Large intestine (tissue), 3 donors: ENCODE measurements around the gene MRPS11. TPM values are rescaled to one million over a fixed set of nuclear protein-coding genes. Genes with fewer than 3 reads are reported as not detected.
A peak's percentile ranks its signal among the peaks of the same experiment; 100 is the strongest.
"Not testable (repeated sequence)": the region's sequence is repeated elsewhere in the genome, so short reads cannot be mapped to it uniquely, and the experiment has no call there.

ENCODE experiments used
- DNase-seq, 2 donors: peaks; one replicate each; pipeline versions ENCODE4 v3.0.0 to v3.0.0-alpha.2; 2013
- H3K27ac ChIP-seq: one replicate; pipeline ENCODE4 v1.5.1; 2013; ENCODE audit warnings: low read length
- H3K27me3 ChIP-seq: 2 replicates; pipeline ENCODE4 v1.6.1; 2013; ENCODE audit warnings: low read length; ENCODE audit not compliant: control insufficient read depth, insufficient read depth
- H3K36me3 ChIP-seq: 2 replicates; pipeline ENCODE4 v1.6.1; 2013; ENCODE audit warnings: low read length; ENCODE audit not compliant: control insufficient read depth, insufficient read depth
- H3K4me1 ChIP-seq: one replicate; pipeline ENCODE4 v1.6.1; 2013; ENCODE audit warnings: low read length; ENCODE audit not compliant: control insufficient read depth, insufficient read depth
- H3K4me3 ChIP-seq: one replicate; pipeline ENCODE4 v1.5.1; 2013; ENCODE audit warnings: low read length
- H3K9me3 ChIP-seq: one replicate; pipeline ENCODE4 v1.6.1; 2013; ENCODE audit warnings: mild to moderate bottlenecking, low read depth, low read length, moderate library complexity; ENCODE audit not compliant: control insufficient read depth
- WGBS: methylation state at CpG from one replicate; pipeline ENCODE4 v1.1.5; 2013; ENCODE audit warnings: low lambda C conversion rate; ENCODE audit not compliant: insufficient coverage; 5-methylcytosine and 5-hydroxymethylcytosine counted together
- polyA plus RNA-seq: library from polyadenylated mRNA; unstranded; fragments of 120-200 nt; gene quantifications from one replicate; pipeline ENCODE4 v1.2.1, GENCODE V29; 2013

Gene MRPS11
- polyA plus RNA-seq, 1 donor = 40.8 TPM

- peaks cover 52% of the 10 kb centered on the region for H3K36me3 ChIP-seq
- no peak for DNase-seq
- H3K9me3 ChIP-seq = no peaks in the 10 kb centered on the region
- no peak overlapping the region for H3K27ac ChIP-seq
- H3K27me3 ChIP-seq = no peaks in the 10 kb centered on the region
- H3K4me1 ChIP-seq = no peaks in the 10 kb centered on the region
- no peak overlapping the region for H3K4me3 ChIP-seq
These were observed 42.5 kb downstream of the MRPS11 start for GRCh38 chr15:88509964-88510363.

- DNase-seq = no peak
- no CpG with 5 or more reads among the region's 2 CpGs for WGBS
- H3K27me3 ChIP-seq = no peaks in the 10 kb centered on the region
- H3K4me3 ChIP-seq = no peak overlapping the region
- peaks cover 49% of the 10 kb centered on the region for H3K36me3 ChIP-seq
- no peaks in the 10 kb centered on the region for H3K9me3 ChIP-seq
- H3K4me1 ChIP-seq = no peaks in the 10 kb centered on the region
- H3K27ac ChIP-seq = no peak overlapping the region
These were observed 43.7 kb downstream of the MRPS11 start for GRCh38 chr15:88511161-88511560.

GRCh38 chr15:88512078-88512477 is 44.6 kb downstream of the MRPS11 start:
- H3K27me3 ChIP-seq = no peaks in the 10 kb centered on the region
- H3K4me3 ChIP-seq = no peak overlapping the region
- no peak overlapping the region for H3K27ac ChIP-seq
- H3K4me1 ChIP-seq = no peaks in the 10 kb centered on the region
- no peaks in the 10 kb centered on the region for H3K9me3 ChIP-seq
- peaks cover 52% of the 10 kb centered on the region for H3K36me3 ChIP-seq
- no peak for DNase-seq
- WGBS = no CpG with 5 or more reads among the region's 3 CpGs

GRCh38 chr15:88512601-88513000 is 45.1 kb downstream of the MRPS11 start:
- H3K27me3 ChIP-seq = no peaks in the 10 kb centered on the region
- WGBS = 40% methylated on average over 1 of the region's 5 CpGs
- H3K4me3 ChIP-seq = no peak overlapping the region
- H3K9me3 ChIP-seq = no peaks in the 10 kb centered on the region
- peaks cover 50% of the 10 kb centered on the region for H3K36me3 ChIP-seq
- H3K4me1 ChIP-seq = no peaks in the 10 kb centered on the region
- DNase-seq = peak in 1 of 2 donors; percentile 23
- H3K27ac ChIP-seq = no peak overlapping the region

- WGBS = 58% methylated on average over 2 of the region's 5 CpGs
- Histone ChIP-seq H3K27me3 (no peaks in the 10 kb centered on the region), H3K4me1 (no peaks in the 10 kb centered on the region), H3K36me3 (peaks cover 46% of the 10 kb centered on the region), H3K9me3 (no peaks in the 10 kb centered on the region), H3K27ac (no peak overlapping the region), H3K4me3 (no peak overlapping the region)
- DNase-seq = peak; percentile 20 to 54
These were observed 45.7 kb downstream of the MRPS11 start for GRCh38 chr15:88513195-88513594.

- H3K4me3 ChIP-seq = no peak overlapping the region
- no CpG with 5 or more reads among the region's 3 CpGs for WGBS
- no peak overlapping the region for H3K27ac ChIP-seq
- H3K27me3 ChIP-seq = no peaks in the 10 kb centered on the region
- peaks cover 15% of the 10 kb centered on the region for H3K36me3 ChIP-seq
- no peak for DNase-seq
- no peaks in the 10 kb centered on the region for H3K4me1 ChIP-seq
- peaks cover under 1% of the 10 kb centered on the region for H3K9me3 ChIP-seq
These were observed 51.4 kb downstream of the MRPS11 start for GRCh38 chr15:88518903-88519302.

- no CpG with 5 or more reads among the region's 23 CpGs for WGBS
- H3K4me3 ChIP-seq, H3K4me1 ChIP-seq, H3K27me3 ChIP-seq, H3K9me3 ChIP-seq, DNase-seq, H3K27ac ChIP-seq: not testable (repeated sequence)
- peaks cover 32% of the 10 kb centered on the region for H3K36me3 ChIP-seq
These were observed 56.6 kb downstream of the MRPS11 start for GRCh38 chr15:88524094-88524493.

GRCh38 chr15:88525418-88525817 is 57.9 kb downstream of the MRPS11 start:
- H3K36me3 ChIP-seq = peaks cover 45% of the 10 kb centered on the region
- H3K27ac ChIP-seq = no peak overlapping the region
- peaks cover 5% of the 10 kb centered on the region for H3K9me3 ChIP-seq
- H3K27me3 ChIP-seq = no peaks in the 10 kb centered on the region
- no peaks in the 10 kb centered on the region for H3K4me1 ChIP-seq
- no peak for DNase-seq
- no peak overlapping the region for H3K4me3 ChIP-seq

GRCh38 chr15:88526247-88526879 is 58.9 kb downstream of the MRPS11 start:
- peaks cover 50% of the 10 kb centered on the region for H3K36me3 ChIP-seq
- no peak for DNase-seq
- H3K9me3 ChIP-seq = peaks cover 5% of the 10 kb centered on the region
- no peaks in the 10 kb centered on the region for H3K4me1 ChIP-seq
- no peak overlapping the region for H3K4me3 ChIP-seq
- no peaks in the 10 kb centered on the region for H3K27me3 ChIP-seq
- no peak overlapping the region for H3K27ac ChIP-seq

GRCh38 chr15:88529021-88529630 is 61.6 kb downstream of the MRPS11 start:
- H3K9me3 ChIP-seq = peaks cover 2% of the 10 kb centered on the region
- DNase-seq = no peak
- H3K4me1 ChIP-seq = no peaks in the 10 kb centered on the region
- no CpG with 5 or more reads among the region's 1 CpG for WGBS
- H3K27ac ChIP-seq = no peak overlapping the region
- no peaks in the 10 kb centered on the region for H3K27me3 ChIP-seq
- peaks cover 54% of the 10 kb centered on the region for H3K36me3 ChIP-seq
- H3K4me3 ChIP-seq = no peak overlapping the region
